HuH-7.5 (cell line): ENCODE data around the gene GTF2H2C.
"Not testable (repeated sequence)": the region's sequence is repeated elsewhere in the genome, so short reads cannot be mapped to it uniquely, and the experiment has no call there.

Experiments
- DNase-seq: peaks from one replicate; pipeline ENCODE4 v3.0.0; 2011; ENCODE audit warnings: low spot score

GTF2H2C gene

GRCh38 chr5:69566172-69566571 lies 6.2 kb downstream of the GTF2H2C start:
- DNase-seq: not testable (repeated sequence)

GRCh38 chr5:69568072-69568471 lies 8.1 kb downstream of the GTF2H2C start:
- DNase-seq: not testable (repeated sequence)

- DNase-seq: not testable (repeated sequence)
Observed at GRCh38 chr5:69583356-69583755, 23.4 kb downstream of the GTF2H2C start.

GRCh38 chr5:69596114-69596840 lies 36.3 kb downstream of the GTF2H2C start:
- DNase-seq: not testable (repeated sequence)

GRCh38 chr5:69601947-69602346 lies 42.0 kb downstream of the GTF2H2C start:
- DNase-seq: not testable (repeated sequence)

- DNase-seq: not testable (repeated sequence)
Observed at GRCh38 chr5:69606839-69607238, 46.8 kb downstream of the GTF2H2C start.

- DNase-seq: not testable (repeated sequence)
Observed at GRCh38 chr5:69607750-69608149, 47.8 kb downstream of the GTF2H2C start.

- DNase-seq: not testable (repeated sequence)
Observed at GRCh38 chr5:69608861-69609496, 49.0 kb downstream of the GTF2H2C start.

GRCh38 chr5:69614843-69615242 lies 54.9 kb downstream of the GTF2H2C start:
- not testable (repeated sequence) for DNase-seq

- DNase-seq: not testable (repeated sequence)
Observed at GRCh38 chr5:69631879-69632278, 71.9 kb downstream of the GTF2H2C start.
